Measurements from ENCODE around the gene TRIM8.

DNA sequence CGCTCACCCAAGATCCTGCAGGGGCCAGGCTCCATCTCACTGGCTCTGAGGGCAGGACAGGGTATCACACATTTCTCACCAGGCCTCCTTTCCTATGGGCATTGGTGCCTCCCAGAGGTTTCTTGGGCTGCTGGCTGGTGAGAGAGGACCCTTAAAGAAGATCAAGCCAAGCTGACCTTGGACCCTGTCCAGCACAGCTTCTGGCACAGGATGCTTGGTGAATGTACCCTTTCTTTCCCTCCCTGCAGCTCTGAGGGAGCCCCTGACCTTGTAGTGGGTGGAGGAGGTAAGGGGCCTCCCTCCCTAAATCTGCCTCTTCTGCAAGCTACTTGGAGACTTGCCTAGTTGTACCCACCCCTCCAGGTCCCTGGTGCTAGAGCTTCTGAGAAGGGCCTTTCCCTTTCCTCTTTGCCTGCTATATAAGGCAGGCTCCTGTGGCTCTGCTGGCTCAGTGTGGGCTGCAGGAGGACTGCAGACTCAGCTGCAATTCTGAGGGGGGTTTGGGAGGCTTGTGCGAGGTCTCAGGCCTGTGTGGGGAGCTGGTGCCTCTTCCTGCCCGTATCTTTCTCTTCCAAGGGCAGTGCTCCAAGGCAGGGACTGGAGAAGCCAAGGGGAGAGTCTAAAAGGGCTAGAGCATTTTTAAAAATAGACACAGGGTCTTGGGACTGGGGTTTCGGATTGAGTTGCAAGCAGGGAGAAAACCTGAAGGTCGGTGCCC is 11.7 kb upstream of the TRIM8 start:
- TF ChIP-seq, protein P1, sequence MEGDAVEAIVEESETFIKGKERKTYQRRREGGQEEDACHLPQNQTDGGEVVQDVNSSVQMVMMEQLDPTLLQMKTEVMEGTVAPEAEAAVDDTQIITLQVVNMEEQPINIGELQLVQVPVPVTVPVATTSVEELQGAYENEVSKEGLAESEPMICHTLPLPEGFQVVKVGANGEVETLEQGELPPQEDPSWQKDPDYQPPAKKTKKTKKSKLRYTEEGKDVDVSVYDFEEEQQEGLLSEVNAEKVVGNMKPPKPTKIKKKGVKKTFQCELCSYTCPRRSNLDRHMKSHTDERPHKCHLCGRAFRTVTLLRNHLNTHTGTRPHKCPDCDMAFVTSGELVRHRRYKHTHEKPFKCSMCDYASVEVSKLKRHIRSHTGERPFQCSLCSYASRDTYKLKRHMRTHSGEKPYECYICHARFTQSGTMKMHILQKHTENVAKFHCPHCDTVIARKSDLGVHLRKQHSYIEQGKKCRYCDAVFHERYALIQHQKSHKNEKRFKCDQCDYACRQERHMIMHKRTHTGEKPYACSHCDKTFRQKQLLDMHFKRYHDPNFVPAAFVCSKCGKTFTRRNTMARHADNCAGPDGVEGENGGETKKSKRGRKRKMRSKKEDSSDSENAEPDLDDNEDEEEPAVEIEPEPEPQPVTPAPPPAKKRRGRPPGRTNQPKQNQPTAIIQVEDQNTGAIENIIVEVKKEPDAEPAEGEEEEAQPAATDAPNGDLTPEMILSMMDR (IDR thresholded peaks at IDR 0.05), result no peak
- TF ChIP-seq POLR2A (IDR thresholded peaks at IDR 0.05), result no peak
